GM12878 (cell line): ENCODE measurements around the gene DPP6.

Experiments
- BHLHE40 ChIP-seq, 2 experiments: fragments of 450-650 bp in 1 of 2; IDR thresholded peaks; 2 replicates each; pipeline ENCODE4 v1.6.1; 2011 to 2017; ENCODE audit warnings: low read depth in 2 of 2, borderline replicate concordance in 1 of 2, improper control_type of control experiment in 1 of 2, low read length in 1 of 2, mild to moderate bottlenecking in 1 of 2
- FOXK2 ChIP-seq: fragments of 450-650 bp; IDR thresholded peaks from 2 replicates; pipeline ENCODE4 v1.6.1; 2017; ENCODE audit warnings: mild to moderate bottlenecking, moderate library complexity
- JUNB ChIP-seq: IDR thresholded peaks from 2 replicates; pipeline ENCODE4 v1.6.1; 2016; ENCODE audit warnings: antibody characterized with exemption, mild to moderate bottlenecking
- POLR2A ChIP-seq: IDR thresholded peaks from 2 replicates; pipeline ENCODE4 v1.6.1; 2011; ENCODE audit warnings: low read depth, mild to moderate bottlenecking, low read length
- POLR2AphosphoS2 ChIP-seq: IDR thresholded peaks from 2 replicates; pipeline ENCODE4 v1.6.1; 2011; ENCODE audit warnings: low read depth, mild to moderate bottlenecking, low read length, improper control_type of control experiment, moderate library complexity
- POLR2AphosphoS5 ChIP-seq: IDR thresholded peaks from 2 replicates; pipeline ENCODE4 v1.6.1; 2011; ENCODE audit warnings: mild to moderate bottlenecking, low read length, inconsistent platforms

DNA sequence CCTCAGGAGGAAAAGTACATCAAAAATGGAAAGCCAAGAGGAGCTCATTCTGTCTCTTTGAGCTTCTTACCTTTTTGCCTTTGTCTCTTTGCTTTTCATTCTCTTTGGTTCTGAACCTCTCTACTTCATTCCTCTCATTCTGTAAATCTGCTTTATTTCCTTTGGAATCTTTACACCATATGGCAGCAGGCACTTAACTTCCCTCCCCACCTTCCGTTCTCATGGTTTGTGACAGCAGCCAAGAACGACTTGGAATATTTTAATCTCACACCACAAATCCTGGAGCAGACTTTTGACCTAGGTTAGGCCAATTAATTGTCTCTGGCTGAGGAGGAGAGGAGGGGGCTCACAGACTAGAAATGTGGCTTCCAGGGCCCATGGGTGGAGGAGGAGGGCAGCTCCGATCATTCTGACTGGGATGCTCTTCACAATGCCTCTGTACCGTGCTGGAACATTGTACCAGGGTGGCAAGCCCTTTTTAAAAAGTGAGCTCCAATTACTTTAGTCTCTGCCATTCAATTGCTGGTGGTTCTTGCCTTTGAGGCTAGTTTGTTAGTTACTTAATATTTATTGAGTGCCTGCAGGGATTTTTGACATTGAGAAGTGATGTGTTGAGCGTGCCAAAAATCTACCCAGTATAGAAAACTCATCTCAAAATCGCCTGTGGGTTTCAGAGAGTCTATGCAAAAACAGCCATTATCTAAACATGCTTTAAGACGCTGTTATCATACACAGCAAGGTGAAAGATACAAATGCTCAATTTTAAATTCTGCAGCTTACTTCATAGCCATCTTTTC is 386.6 kb downstream of the DPP6 start:
- TF ChIP-seq POLR2A (no peak), POLR2AphosphoS5 (no peak), FOXK2 (no peak), POLR2AphosphoS2 (no peak), JUNB (no peak), BHLHE40 (IDR thresholded peaks at IDR 0.05; ENCODE audit: borderline replicate concordance in 1 of 2, low read depth in 2 of 2, low read length in 1 of 2) (no peak)
